NCI-H345 treated with DMSO at 0.1 percent for 48 hours (cell line): Measurements from ENCODE around the gene SWAP70.

Experiments used
- DNase-seq: peaks from one replicate; lab custom pipeline; 2025; ENCODE audit not compliant: unreplicated experiment; lab: John Stamatoyannopoulos, UW

SWAP70 gene

DNA sequence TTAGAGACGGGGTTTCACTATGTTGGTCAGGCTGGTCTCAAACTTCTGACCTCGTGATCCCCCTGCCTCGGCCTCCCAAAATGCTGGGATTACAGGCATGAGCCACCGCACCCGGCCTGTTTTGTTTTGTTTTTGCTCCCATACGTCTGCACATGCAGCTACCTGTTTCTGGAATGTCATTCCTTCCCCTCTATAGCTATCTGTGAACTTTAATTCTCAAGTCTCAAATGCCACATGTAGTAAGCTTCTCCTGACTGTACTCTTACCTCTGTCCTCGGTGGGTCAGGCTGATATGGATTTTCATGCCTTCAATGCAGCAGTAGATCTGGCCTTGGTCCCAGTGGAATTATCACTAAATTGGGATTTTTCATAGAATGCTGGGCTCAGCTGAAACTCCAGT lies 12.4 kb upstream of the SWAP70 start:
- DNase-seq: no peak

- no peak for DNase-seq
Observed at GRCh38 chr11:9651899-9652748, 11.8 kb upstream of the SWAP70 start.

- DNase-seq: no peak
Observed at GRCh38 chr11:9653871-9654270, 10.0 kb upstream of the SWAP70 start.

- DNase-seq: no peak
Observed at GRCh38 chr11:9656864-9657263, 7.0 kb upstream of the SWAP70 start.

- no peak for DNase-seq
Observed at GRCh38 chr11:9657531-9657930, 6.3 kb upstream of the SWAP70 start.

DNA sequence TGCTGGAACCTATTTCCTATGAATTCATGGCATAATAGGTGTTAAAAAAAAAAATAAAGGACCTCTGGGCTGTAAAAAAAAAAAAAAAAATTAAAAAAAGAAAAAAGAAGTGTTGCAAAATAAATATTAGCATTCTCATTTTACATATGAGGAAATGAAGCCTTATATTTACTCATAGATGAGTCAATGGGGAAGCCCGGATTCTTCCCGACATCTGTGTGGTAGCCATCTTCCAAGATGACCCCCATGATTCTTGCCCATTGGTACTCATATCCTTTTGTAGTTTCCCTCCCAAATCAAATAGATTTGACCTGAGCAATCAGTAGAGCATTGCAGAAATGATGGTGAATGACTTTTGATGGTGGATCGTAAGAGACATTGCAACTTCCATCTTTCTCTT lies 3.0 kb upstream of the SWAP70 start:
- no peak for DNase-seq

GRCh38 chr11:9662273-9662672 lies 1.6 kb upstream of the SWAP70 start:
- no peak for DNase-seq

DNA sequence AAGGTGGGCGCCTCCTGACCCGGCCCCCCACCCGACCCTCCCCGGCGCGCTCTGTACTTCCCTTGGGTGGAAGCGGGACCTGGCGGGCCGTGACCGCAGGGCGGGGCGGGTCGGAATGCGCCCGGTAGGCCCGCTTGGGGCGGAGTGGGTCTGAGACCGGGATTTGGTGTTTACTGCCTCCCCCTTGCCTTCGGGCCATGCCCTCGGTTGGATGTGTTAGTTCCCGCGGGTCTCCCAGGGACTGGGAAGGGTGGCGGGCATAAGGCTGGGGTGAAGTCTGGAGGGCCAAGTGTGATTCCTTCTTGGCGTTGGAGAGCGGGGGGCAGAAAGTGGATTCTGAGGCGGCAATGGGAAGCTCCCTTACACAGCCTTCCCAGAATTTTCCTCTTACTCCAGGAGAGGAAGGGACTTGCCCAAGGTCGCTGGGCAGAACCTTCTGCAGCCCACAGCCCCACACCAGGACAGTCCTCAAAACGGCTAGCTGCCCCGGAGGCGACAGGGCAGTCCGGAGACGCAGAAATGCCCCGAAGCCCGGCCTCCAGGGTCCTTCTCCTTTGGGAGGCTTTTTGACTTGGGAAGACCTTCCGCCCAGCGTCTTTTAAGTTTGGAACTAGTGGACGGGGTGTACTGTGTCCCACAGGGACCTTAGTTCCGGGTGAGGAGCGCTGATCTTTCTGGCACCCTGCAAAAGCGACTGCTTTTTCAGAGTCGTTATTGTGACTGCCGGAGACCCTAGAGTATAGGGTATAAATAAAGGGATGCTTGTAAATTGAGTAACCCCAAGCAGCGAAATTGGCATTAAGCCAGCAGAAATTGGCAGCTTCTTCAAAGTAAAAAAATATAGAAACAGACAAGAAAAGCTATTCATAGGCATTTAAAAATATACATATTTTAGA lies 647 bp downstream of the SWAP70 start:
- peak; percentile 18 for DNase-seq

DNA sequence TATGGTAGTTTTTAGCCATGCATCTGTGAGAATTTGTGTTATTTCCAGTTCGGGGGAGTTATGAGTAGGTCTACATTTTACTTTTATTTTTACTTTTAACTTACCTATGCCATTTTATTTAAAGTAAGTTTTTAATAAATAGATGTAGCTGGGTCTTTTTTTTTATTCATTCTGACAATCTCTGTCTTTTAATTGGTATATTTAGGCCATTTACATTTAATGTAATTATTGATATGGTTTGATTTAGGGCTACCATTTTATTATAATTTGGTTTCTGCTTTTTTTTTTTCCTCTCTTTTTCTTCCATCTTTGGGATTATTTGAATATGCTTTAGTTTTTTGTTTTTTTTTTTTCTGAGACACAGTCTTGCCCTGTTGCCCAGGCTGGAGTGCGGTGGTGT lies 1.9 kb downstream of the SWAP70 start:
- DNase-seq: no peak

- DNase-seq: no peak
Observed at GRCh38 chr11:9669954-9670353, 6.1 kb downstream of the SWAP70 start.

DNA sequence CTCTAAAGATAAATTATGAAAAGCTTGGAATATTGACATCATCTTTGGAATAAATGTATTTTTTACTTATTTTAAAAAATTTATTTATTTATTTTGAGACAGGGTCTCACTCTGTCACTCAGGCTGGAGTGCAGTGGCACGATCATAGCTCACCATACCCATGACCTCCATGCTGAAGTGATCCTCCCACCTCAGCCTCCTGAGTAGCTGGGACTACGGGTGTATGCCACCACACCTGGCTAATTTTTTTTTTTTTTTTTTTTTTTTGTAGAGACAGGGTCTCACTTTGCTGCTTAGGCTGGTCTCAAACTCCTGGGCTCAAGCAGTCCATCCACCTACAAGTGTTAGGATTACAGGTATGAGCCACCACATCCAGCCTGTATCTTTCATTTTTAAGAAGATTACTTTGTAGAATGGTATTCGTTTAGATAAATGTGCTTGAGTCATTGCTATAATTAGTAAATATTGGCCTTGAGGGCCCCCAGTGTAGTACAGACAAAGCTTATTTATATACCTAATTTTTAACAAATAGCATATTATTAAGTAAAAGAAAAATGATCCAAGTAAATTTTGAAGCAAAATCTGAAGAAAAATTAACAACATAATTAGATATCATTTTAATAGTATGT lies 8.5 kb downstream of the SWAP70 start:
- DNase-seq: no peak

DNA sequence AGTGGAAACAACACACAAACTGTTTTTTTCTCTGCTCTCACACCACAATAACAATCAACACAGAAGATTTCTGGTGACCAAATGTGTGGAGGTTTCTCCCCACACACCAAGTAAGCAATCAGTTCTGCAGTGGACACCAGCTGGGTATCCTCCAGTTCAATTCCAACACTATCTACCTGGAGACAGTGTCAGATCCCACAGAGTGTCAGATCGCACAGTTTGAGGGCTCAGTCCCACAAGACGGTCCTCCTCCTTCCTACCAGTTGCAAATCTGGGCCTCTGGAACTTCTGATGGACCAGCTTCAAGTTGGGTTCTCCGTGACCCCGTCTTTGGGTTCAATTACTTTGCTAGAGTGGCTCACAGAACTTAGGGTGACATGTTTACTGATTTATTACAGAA lies 9.0 kb downstream of the SWAP70 start:
- no peak for DNase-seq

- no peak for DNase-seq
Observed at GRCh38 chr11:9675691-9676090, 11.8 kb downstream of the SWAP70 start.

DNA sequence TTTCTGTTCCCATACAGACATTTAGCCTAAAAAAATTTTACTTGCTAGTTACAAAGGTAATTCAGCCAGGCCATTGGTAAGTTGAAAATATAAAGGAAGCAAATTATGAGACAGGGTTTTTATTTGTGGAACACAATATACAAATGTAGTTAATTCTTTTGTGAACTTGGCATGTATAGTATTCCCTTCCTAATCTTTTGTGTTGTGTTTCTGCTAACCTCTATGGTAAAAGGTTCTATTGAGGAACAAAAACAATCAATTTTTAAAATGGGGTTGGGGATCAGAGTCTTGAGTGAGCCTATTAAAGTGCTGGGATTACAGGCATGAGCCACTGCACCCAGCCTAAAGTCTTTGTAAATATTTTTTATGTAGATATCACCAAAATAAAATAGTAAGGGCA lies 14.1 kb downstream of the SWAP70 start:
- no peak for DNase-seq

GRCh38 chr11:9678576-9678975 lies 14.7 kb downstream of the SWAP70 start:
- no peak for DNase-seq

DNA sequence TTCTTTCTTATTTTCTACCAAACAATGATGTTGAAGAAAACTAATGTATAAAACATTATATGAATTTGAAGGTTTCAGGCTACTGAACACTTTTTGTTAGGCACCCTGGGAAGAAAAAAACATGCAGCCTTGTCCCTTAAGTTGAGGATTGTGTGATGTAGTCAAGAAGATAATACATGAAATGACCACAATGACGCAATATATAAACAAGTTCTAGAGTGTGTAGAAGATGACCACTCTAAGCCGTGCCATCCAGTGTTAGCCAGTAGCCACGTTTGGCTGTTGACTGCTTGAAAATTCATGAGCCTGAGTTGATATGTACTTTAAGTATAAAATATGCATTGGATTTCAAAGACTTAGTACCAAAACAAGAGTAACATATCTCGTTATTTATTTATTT lies 16.2 kb downstream of the SWAP70 start:
- DNase-seq: no peak

GRCh38 chr11:9681583-9682372 lies 17.9 kb downstream of the SWAP70 start:
- DNase-seq: no peak

DNA sequence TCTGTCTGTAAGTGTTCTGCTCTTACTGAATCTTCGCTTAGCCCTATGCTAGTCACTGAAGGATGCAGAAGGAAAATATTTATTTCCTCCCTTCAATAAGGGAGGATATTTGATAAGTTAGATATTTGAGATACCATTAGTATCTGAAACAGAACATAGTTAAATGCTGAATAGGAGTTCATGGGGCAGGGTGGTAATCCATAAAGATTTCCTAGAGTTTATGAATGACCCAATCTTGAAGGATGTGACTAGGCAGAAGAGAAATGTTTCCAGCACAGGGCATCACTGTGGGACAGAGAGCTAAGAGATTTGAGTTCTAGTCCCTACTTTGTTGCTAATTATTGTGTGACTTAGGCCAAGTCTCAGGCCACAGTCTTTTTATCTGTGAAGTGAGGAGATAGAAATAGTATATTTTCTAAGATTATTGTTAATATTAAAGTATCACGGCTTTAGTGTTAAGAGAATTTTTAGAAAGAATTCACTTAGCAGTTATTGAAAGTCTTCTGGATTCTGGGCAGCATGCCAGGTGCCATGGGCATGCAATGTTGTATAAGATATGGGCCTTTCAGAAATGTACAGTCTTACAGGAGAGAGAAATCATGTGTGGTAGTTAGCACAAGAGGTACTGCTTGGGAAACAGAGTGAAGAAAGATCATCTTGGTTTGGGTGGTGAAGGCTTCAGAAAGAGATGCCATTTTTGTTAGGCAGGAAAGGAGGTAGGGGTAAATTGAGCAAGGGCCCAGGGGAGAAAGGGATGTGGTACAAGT lies 24.0 kb downstream of the SWAP70 start:
- DNase-seq: no peak

DNA sequence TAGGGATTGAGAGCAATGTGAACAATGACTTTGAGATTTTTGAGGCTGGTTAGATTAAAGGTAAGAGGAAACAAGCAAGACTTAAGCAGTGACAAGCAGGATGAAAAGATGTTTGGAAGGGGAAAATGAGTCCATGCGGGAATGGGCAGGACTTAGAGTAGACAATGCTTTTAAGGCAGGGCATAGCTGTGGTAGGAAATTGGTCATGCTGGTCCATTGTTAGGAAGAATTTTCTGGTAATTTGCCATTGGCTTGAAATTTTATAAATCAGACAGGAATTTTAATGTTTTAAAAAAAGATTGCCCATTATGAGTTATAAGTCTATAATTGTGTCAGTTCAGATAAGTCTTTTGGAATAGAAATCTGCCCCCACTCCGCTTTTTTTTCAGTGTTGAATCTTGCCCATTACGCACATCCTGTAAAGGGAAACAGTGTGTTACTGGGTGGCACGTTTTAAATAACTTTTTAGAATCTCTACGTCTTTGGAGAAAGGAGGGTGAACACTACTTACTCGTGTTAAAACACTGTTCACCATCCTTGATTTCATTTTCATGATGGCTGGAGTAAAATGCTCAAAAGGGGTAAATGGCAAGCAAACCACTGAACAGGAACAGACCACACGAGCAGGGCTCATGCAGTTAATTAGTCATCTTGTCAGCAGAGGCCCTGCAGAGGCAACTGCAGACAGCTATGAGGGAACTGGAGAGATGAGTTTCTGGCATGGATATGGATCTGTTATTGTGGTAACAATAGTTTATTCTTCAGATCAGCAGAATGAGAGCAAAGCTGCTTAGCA lies 25.0 kb downstream of the SWAP70 start:
- DNase-seq: no peak
